Endodermal cell (in vitro differentiated cells): ENCODE measurements around the gene LCE1A. TPM values are rescaled to one million over a fixed set of nuclear protein-coding genes. Genes with fewer than 3 reads are reported as not detected.

Experiments
- DNase-seq: peaks from one replicate; pipeline ENCODE4 v3.0.0-alpha.2; 2017
- H3K27ac ChIP-seq: 2 replicates; pipeline ENCODE4 v1.5.1; 2013; ENCODE audit warnings: mild to moderate bottlenecking, low read depth, low read length, moderate library complexity
- H3K27me3 ChIP-seq: 2 replicates; pipeline ENCODE4 v1.6.1; 2013; ENCODE audit warnings: mild to moderate bottlenecking, low read length, moderate library complexity; ENCODE audit not compliant: insufficient read depth, control insufficient read depth, poor library complexity, severe bottlenecking
- H3K36me3 ChIP-seq: 2 replicates; pipeline ENCODE4 v1.7.0; 2013; ENCODE audit warnings: mild to moderate bottlenecking, low read length, moderate library complexity; ENCODE audit not compliant: control insufficient read depth, insufficient read depth
- H3K4me1 ChIP-seq: one replicate; pipeline ENCODE4 v1.7.0; 2013; ENCODE audit warnings: low read length; ENCODE audit not compliant: control insufficient read depth, insufficient read depth
- H3K4me3 ChIP-seq: 2 replicates; pipeline ENCODE4 v1.5.1; 2013; ENCODE audit warnings: mild to moderate bottlenecking, low read length, moderate library complexity
- H3K9ac ChIP-seq: 2 replicates; pipeline ENCODE4 v1.6.1; 2013; ENCODE audit warnings: mild to moderate bottlenecking, low read length, moderate library complexity; ENCODE audit not compliant: poor library complexity, severe bottlenecking; ENCODE audit errors: extremely low read depth
- H3K9me3 ChIP-seq: 2 replicates; pipeline ENCODE4 v1.6.1; 2013; ENCODE audit warnings: mild to moderate bottlenecking, low read length, moderate library complexity; ENCODE audit not compliant: control insufficient read depth
- H3K27ac Mint-ChIP-seq: 2 replicates; pipeline ENCODE4 v1.8.0; 2020; ENCODE audit warnings: mixed read lengths
- H3K27me3 Mint-ChIP-seq: 2 replicates; pipeline ENCODE4 v1.8.0; 2021; ENCODE audit warnings: mild to moderate bottlenecking, mixed read lengths; ENCODE audit not compliant: insufficient read depth
- H3K36me3 Mint-ChIP-seq: 2 replicates; pipeline ENCODE4 v1.8.0; 2020; ENCODE audit warnings: low read depth, mixed read lengths
- H3K4me1 Mint-ChIP-seq: 2 replicates; pipeline ENCODE4 v1.8.0; 2020; ENCODE audit warnings: mixed read lengths
- H3K4me3 Mint-ChIP-seq: 2 replicates; pipeline ENCODE4 v1.8.0; 2020; ENCODE audit warnings: mild to moderate bottlenecking, moderate library complexity, mixed read lengths
- H3K9me3 Mint-ChIP-seq: 2 replicates; pipeline ENCODE4 v1.8.0; 2020; ENCODE audit warnings: mild to moderate bottlenecking, mixed read lengths
- CTCF ChIP-seq: fragments of 200-600 bp; sonication (generic); conservative IDR thresholded peaks from 2 replicates; pipeline ENCODE4 v1.5.0; 2021; ENCODE audit warnings: antibody characterized with exemption, mild to moderate bottlenecking
- WGBS, 2 experiments: methylation state at CpG; one replicate each; pipeline versions ENCODE4 v1.1.5 to v1.1.7; 2013; ENCODE audit warnings: missing lambda C conversion rate in 2 of 2, mixed read lengths in 1 of 2; ENCODE audit not compliant: insufficient coverage in 1 of 2, insufficient read length in 1 of 2; 5-methylcytosine and 5-hydroxymethylcytosine counted together
- total RNA-seq, 2 donors: library from RNA; stranded (reverse); fragmentation: NEBNext Ultra II Directional in 1 of 2; extraction: Animal tissue kit (Norgen Biotek cat#: 25700) in 1 of 2; gene quantifications; 2 replicates in 1 of 2; 3 replicates in 1 of 2; pipeline ENCODE4 v1.2.1, GENCODE V29; 2021

The LCE1A gene
- total RNA-seq, 2 donors from 2014 or later: not detected

GRCh38 chr1:152871731-152872126 is 44.5 kb downstream of the LCE1A start:
- Mint-ChIP-seq H3K27ac (no peak overlapping the region), H3K9me3 (peaks cover 14% of the 10 kb centered on the region), H3K36me3 (no peaks in the 10 kb centered on the region), H3K4me1 (no peaks in the 10 kb centered on the region), H3K27me3 (no peaks in the 10 kb centered on the region), H3K4me3 (no peak overlapping the region)
- no peak overlapping the region for H3K9ac ChIP-seq
- 78 to 89% methylated on average over 6 of the region's 6 CpGs for WGBS, 2 experiments
- H3K4me1 ChIP-seq: no peaks in the 10 kb centered on the region
- no peaks in the 10 kb centered on the region for H3K27me3 ChIP-seq
- H3K4me3 ChIP-seq: no peak overlapping the region
- H3K27ac ChIP-seq: no peak overlapping the region
- H3K36me3 ChIP-seq: no peaks in the 10 kb centered on the region
- no peak for DNase-seq
- H3K9me3 ChIP-seq: peaks cover 19% of the 10 kb centered on the region
- no peak for TF ChIP-seq CTCF

GRCh38 chr1:152873495-152873894 is 46.2 kb downstream of the LCE1A start:
- no peaks in the 10 kb centered on the region for H3K4me1 ChIP-seq
- no peak for TF ChIP-seq CTCF
- H3K4me1 Mint-ChIP-seq: no peaks in the 10 kb centered on the region
- peaks cover 26% of the 10 kb centered on the region for H3K9me3 ChIP-seq
- no peaks in the 10 kb centered on the region for H3K36me3 Mint-ChIP-seq
- H3K27me3 ChIP-seq: no peaks in the 10 kb centered on the region
- no peaks in the 10 kb centered on the region for H3K27me3 Mint-ChIP-seq
- no peaks in the 10 kb centered on the region for H3K36me3 ChIP-seq
- H3K27ac Mint-ChIP-seq: no peak overlapping the region
- DNase-seq: no peak
- peaks cover 30% of the 10 kb centered on the region for H3K9me3 Mint-ChIP-seq
- no peak overlapping the region for H3K27ac ChIP-seq
- no peak overlapping the region for H3K4me3 Mint-ChIP-seq
- no peak overlapping the region for H3K9ac ChIP-seq
- H3K4me3 ChIP-seq: no peak overlapping the region

- Mint-ChIP-seq H3K4me3 (no peak overlapping the region), H3K27me3 (no peaks in the 10 kb centered on the region), H3K4me1 (no peaks in the 10 kb centered on the region), H3K27ac (no peak overlapping the region), H3K9me3 (peaks cover 57% of the 10 kb centered on the region), H3K36me3 (no peaks in the 10 kb centered on the region)
- Histone ChIP-seq H3K9me3 (peaks cover 42% of the 10 kb centered on the region), H3K4me3 (no peak overlapping the region), H3K27me3 (no peaks in the 10 kb centered on the region), H3K36me3 (no peaks in the 10 kb centered on the region), H3K9ac (no peak overlapping the region), H3K4me1 (no peaks in the 10 kb centered on the region), H3K27ac (no peak overlapping the region)
- no peak for TF ChIP-seq CTCF
- WGBS, 2 experiments: 60 to 66% methylated on average over 1 of the region's 1 CpG
- no peak for DNase-seq
Measured at GRCh38 chr1:152876827-152877226, 49.6 kb downstream of the LCE1A start.

Other genes with a start within 250 kb of the LCE1A start
- gene LCE3D, start 247.0 kb upstream of the LCE1A start, total RNA-seq: not detected
- not detected for gene LCE3C, start 227.2 kb upstream of the LCE1A start, total RNA-seq
- gene LCE3B, start 213.7 kb upstream of the LCE1A start, total RNA-seq: not detected
- gene LCE3A, start 204.4 kb upstream of the LCE1A start, total RNA-seq: not detected
- not detected for gene LCE2D, start 164.1 kb upstream of the LCE1A start, total RNA-seq
- not detected for gene LCE2C, start 152.2 kb upstream of the LCE1A start, total RNA-seq
- not detected for gene LCE2B, start 141.3 kb upstream of the LCE1A start, total RNA-seq
- not detected for gene LCE2A, start 129.1 kb upstream of the LCE1A start, total RNA-seq
- gene LCE4A, start 119.3 kb upstream of the LCE1A start, total RNA-seq: not detected
- not detected for gene KPRP, start 69.4 kb upstream of the LCE1A start, total RNA-seq
- not detected for gene LCE1F, start 52.3 kb upstream of the LCE1A start, total RNA-seq
- gene LCE1E, start 41.2 kb upstream of the LCE1A start, total RNA-seq: not detected
- gene LCE1D, start 30.8 kb upstream of the LCE1A start, total RNA-seq: not detected
- gene LCE1C, start 20.8 kb upstream of the LCE1A start, total RNA-seq: not detected
- not detected for gene LCE1B, start 15.5 kb upstream of the LCE1A start, total RNA-seq
- not detected for gene LCE6A, start 15.4 kb downstream of the LCE1A start, total RNA-seq
- gene LCE7A, start 32.5 kb downstream of the LCE1A start, total RNA-seq: not detected
- gene SMCP, start 50.8 kb downstream of the LCE1A start, total RNA-seq: not detected
- gene IVL, start 81.1 kb downstream of the LCE1A start, total RNA-seq: not detected
- gene SPRR5, start 119.7 kb downstream of the LCE1A start, total RNA-seq: not detected
- gene SPRR4, start 143.2 kb downstream of the LCE1A start, total RNA-seq: not detected
- gene SPRR1A, start 156.6 kb downstream of the LCE1A start, total RNA-seq: not detected
- gene SPRR3, start 174.3 kb downstream of the LCE1A start, total RNA-seq: not detected
- not detected for gene SPRR1B, start 203.7 kb downstream of the LCE1A start, total RNA-seq
- under 1 TPM in 1 of 2 donors, not detected in 1; 0.42 TPM for gene SPRR2D, start 213.6 kb downstream of the LCE1A start, total RNA-seq
- gene SPRR2A, start 230.0 kb downstream of the LCE1A start, total RNA-seq: not detected
- not detected for gene SPRR2B, start 244.1 kb downstream of the LCE1A start, total RNA-seq